ENCODE results near the gene TLR4. TPM values are rescaled to one million over a fixed set of nuclear protein-coding genes. Genes with fewer than 3 reads are reported as not detected.
A peak's percentile ranks its signal among the peaks of the same experiment; 100 is the strongest.

Gene TLR4
- total and polyA plus RNA-seq, 11 donors: 2.0 to 37.4 (median 10.3) TPM

DNA sequence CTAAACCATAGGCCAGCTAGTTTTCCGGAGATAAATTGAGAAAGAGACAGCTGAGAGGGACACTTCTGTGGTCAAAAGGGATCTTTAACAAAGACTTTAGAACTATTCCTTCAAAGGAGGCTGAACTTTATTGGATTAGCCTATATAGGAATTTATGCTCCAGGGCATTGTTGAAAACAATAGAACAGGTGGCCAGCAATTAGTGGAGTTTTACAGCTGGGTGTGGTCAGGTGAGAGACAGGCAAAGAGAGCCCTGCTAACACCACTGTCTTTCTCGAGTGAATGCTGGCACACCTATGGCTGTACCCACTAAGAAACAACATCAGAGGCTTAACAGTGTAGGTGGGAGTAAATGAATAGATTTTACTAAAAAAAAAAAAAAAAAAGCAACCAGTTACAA lies 16.7 kb upstream of the TLR4 start:
- Histone ChIP-seq H3K27me3 (no peaks in the 10 kb centered on the region), H3K4me3 (no peak overlapping the region), H3K9me3 (peaks cover 0 to 8% (median 0%) of the 10 kb centered on the region in 12 donors), H3K27ac (no peak overlapping the region), H3K36me3 (no peaks in the 10 kb centered on the region), H3K4me1 (no peaks in the 10 kb centered on the region)
- intact Hi-C loops (cut with DNase I): no loop called here
- TF ChIP-seq, protein P1, sequence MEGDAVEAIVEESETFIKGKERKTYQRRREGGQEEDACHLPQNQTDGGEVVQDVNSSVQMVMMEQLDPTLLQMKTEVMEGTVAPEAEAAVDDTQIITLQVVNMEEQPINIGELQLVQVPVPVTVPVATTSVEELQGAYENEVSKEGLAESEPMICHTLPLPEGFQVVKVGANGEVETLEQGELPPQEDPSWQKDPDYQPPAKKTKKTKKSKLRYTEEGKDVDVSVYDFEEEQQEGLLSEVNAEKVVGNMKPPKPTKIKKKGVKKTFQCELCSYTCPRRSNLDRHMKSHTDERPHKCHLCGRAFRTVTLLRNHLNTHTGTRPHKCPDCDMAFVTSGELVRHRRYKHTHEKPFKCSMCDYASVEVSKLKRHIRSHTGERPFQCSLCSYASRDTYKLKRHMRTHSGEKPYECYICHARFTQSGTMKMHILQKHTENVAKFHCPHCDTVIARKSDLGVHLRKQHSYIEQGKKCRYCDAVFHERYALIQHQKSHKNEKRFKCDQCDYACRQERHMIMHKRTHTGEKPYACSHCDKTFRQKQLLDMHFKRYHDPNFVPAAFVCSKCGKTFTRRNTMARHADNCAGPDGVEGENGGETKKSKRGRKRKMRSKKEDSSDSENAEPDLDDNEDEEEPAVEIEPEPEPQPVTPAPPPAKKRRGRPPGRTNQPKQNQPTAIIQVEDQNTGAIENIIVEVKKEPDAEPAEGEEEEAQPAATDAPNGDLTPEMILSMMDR (IDR thresholded peaks at IDR 0.05): no peak
- no peak for TF ChIP-seq POLR2A (IDR thresholded peaks at IDR 0.05)
- ATAC-seq: no peak
- DNase-seq: no peak
- 80 to 92% (median 87%) methylated on average over 2 of the region's 2 CpGs for whole genome bisulfite sequencing, 4 donors

- Histone ChIP-seq H3K36me3 (no peaks in the 10 kb centered on the region), H3K27ac (no peak overlapping the region), H3K9me3 (peaks cover 0 to 8% (median 0%) of the 10 kb centered on the region in 12 donors), H3K4me1 (no peaks in the 10 kb centered on the region), H3K27me3 (no peaks in the 10 kb centered on the region), H3K4me3 (no peak overlapping the region)
- TF ChIP-seq, protein P1 (IDR thresholded peaks at IDR 0.05): no peak
- TF ChIP-seq POLR2A (IDR thresholded peaks at IDR 0.05): no peak
- DNase-seq: no peak
- intact Hi-C loops (cut with DNase I): no loop called here
- no peak for ATAC-seq
Measured at GRCh38 chr9:117691367-117691766, 12.8 kb upstream of the TLR4 start.

- ATAC-seq (peak in 1 of 4 donors; percentile 56), DNase-seq (no peak)
Measured at GRCh38 chr9:117696154-117696553, 8.0 kb upstream of the TLR4 start.

GRCh38 chr9:117697046-117697445 lies 7.2 kb upstream of the TLR4 start:
- DNase-seq (no peak), ATAC-seq (no peak)
- H3K27ac ChIP-seq: no peak overlapping the region
- peaks cover 0 to 4% (median 0%) of the 10 kb centered on the region in 12 donors for H3K9me3 ChIP-seq
- no peak overlapping the region for H3K4me3 ChIP-seq
- peaks cover 0 to 2% (median 0%) of the 10 kb centered on the region in 12 donors for H3K4me1 ChIP-seq
- no peaks in the 10 kb centered on the region for H3K36me3 ChIP-seq
- WGBS, 4 donors: 63 to 87% (median 83%) methylated on average over 1 of the region's 1 CpG
- TF ChIP-seq, protein P1 (IDR thresholded peaks at IDR 0.05): no peak
- no peak for TF ChIP-seq POLR2A (IDR thresholded peaks at IDR 0.05)
- no peaks in the 10 kb centered on the region for H3K27me3 ChIP-seq
- intact Hi-C loops (cut with DNase I): no loop called here

More at GRCh38 chr9:117696154-117696553, 8.0 kb upstream of the TLR4 start:
- Histone ChIP-seq H3K27ac (no peak overlapping the region), H3K36me3 (no peaks in the 10 kb centered on the region), H3K9me3 (peaks cover 0 to 4% (median 0%) of the 10 kb centered on the region in 12 donors), H3K4me3 (no peak overlapping the region), H3K27me3 (no peaks in the 10 kb centered on the region), H3K4me1 (no peaks in the 10 kb centered on the region)
- 68 to 99% (median 71%) methylated on average over 2 of the region's 2 CpGs for WGBS, 4 donors
- intact Hi-C loops (cut with DNase I): no loop called here
- TF ChIP-seq, protein P1 (IDR thresholded peaks at IDR 0.05): no peak
- no peak for TF ChIP-seq POLR2A (IDR thresholded peaks at IDR 0.05)
